Activated T-cell treated with anti-CD3 and anti-CD28 coated beads, Interleukin-2, amount 50 U/mL, for 24 hours (primary cell): ENCODE results near the gene MT1HL1.
A peak's percentile ranks its signal among the peaks of the same experiment; 100 is the strongest.

Source experiments
- DNase-seq: peaks from one replicate; pipeline ENCODE4 v3.0.0-alpha.2; 2020
- H3K27ac Mint-ChIP-seq: 2 replicates; pipeline ENCODE4 v1.8.0; 2020; ENCODE audit warnings: mild to moderate bottlenecking, mixed read lengths
- H3K27me3 Mint-ChIP-seq: 2 replicates; pipeline ENCODE4 v1.8.0; 2020; ENCODE audit warnings: mixed read lengths
- H3K36me3 Mint-ChIP-seq: 2 replicates; pipeline ENCODE4 v1.8.0; 2020; ENCODE audit warnings: low read depth, mixed read lengths
- H3K4me1 Mint-ChIP-seq: 2 replicates; pipeline ENCODE4 v1.8.0; 2020; ENCODE audit warnings: low read depth, mixed read lengths
- H3K4me3 Mint-ChIP-seq: 2 replicates; pipeline ENCODE4 v1.8.0; 2020; ENCODE audit warnings: mild to moderate bottlenecking, moderate library complexity, mixed read lengths
- H3K9me3 Mint-ChIP-seq: 2 replicates; pipeline ENCODE4 v1.8.0; 2020; ENCODE audit warnings: mixed read lengths

The MT1HL1 gene

DNA sequence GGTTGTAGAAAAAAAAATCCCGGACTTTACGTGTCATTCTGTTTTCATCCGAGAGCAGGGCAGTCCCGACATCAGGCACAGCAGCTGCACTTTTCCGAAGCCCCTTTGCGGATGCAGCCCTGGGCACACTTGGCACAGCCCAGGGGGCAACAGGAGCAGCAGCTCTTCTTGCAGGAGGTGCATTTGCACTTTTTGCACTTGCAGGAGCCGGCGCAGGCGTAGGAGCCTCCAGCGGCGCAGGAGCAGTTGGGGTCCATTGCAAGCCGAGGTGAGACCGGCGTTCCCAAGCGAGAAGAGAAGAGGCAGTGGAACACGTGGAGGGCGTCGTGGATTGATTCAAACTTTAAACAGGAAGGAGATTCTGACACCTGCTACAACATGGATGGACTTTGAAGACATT, at the start of gene MT1HL1:
Gene MT1HL1 (minus strand): TSS at position 326 of the 400 bp plus-strand sequence. CDS start 69 bp downstream, at position 257.
- no peaks in the 10 kb centered on the region for H3K27me3 Mint-ChIP-seq
- H3K9me3 Mint-ChIP-seq: no peaks in the 10 kb centered on the region
- no peak within 1 kb of the TSS for H3K4me3 Mint-ChIP-seq

DNA sequence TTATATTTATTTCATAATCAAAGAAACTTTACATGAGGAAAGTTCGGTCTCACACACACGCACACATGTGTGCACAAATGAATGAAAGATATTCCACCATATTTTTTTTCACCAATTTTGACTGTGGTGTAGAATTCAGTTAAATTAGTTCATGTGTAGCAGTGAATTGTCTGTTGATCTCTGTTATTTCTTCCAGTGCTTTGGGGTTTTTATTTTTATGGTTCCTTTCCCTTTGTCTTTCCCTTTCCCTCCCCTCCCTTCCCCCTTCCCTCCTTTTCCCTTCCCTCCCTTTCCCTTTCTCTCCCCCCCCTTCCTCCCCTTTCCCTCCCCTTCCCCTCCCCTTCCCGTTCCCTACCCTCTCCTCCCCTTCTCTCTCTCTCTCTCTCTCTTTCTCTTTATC, 46.7 kb upstream of the MT1HL1 start:
- no peak overlapping the region for H3K4me3 Mint-ChIP-seq
- H3K36me3 Mint-ChIP-seq: no peaks in the 10 kb centered on the region
- H3K27me3 Mint-ChIP-seq: peaks cover 40% of the 10 kb centered on the region
- no peak for DNase-seq
- H3K9me3 Mint-ChIP-seq: no peaks in the 10 kb centered on the region
- no peak overlapping the region for H3K27ac Mint-ChIP-seq
- no peaks in the 10 kb centered on the region for H3K4me1 Mint-ChIP-seq

More for the DNA sequence above, at the start of gene MT1HL1:
- Mint-ChIP-seq H3K4me1 (no peaks in the 10 kb centered on the region), H3K36me3 (no peaks in the 10 kb centered on the region), H3K27ac (no peak within 1 kb of the TSS)
- no peak for DNase-seq

DNA sequence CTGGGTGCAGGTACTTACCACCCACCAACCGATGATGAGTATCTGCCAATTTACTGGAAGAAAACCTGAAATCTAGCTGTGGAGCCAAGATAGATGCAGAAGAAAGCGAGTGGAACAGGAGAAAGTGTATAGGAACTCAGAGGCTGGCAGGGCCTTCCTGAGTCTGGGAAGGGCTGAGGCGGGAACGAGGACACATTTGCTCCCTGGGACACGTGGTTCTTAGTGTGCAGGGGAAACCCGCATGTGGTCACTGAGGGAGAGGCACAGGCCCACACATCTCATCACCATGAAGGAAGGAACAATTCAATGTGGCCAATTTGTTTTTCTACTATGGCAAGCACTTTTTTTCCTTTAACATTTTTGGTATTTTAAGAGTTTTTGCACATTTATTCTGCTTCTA, 45.9 kb upstream of the MT1HL1 start:
- no peaks in the 10 kb centered on the region for H3K36me3 Mint-ChIP-seq
- H3K4me1 Mint-ChIP-seq: no peaks in the 10 kb centered on the region
- no peak for DNase-seq
- H3K27me3 Mint-ChIP-seq: peaks cover 44% of the 10 kb centered on the region
- H3K4me3 Mint-ChIP-seq: no peak overlapping the region
- H3K9me3 Mint-ChIP-seq: no peaks in the 10 kb centered on the region
- no peak overlapping the region for H3K27ac Mint-ChIP-seq

DNA sequence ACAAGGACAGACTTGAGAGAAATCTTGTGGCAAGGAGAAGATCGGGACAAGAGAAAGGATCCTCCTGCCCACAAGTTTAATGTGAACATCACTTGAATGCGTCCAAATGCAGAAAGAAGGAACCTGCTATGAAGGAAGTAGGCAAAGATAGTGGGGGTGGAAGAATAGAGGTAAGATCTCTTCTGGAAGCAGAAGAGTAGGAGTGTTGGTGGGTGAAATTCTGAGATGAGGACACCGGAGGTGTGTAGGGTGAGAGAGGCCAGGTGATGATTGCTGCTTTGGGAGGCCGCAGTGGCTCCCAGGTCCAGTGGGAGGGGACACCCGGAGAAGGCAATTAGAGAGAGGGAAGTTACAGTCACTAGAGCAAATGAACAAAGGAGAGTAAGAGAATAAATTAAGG, 44.6 kb upstream of the MT1HL1 start:
- Mint-ChIP-seq H3K4me1 (no peaks in the 10 kb centered on the region), H3K4me3 (no peak overlapping the region), H3K27ac (no peak overlapping the region), H3K36me3 (no peaks in the 10 kb centered on the region), H3K27me3 (peaks cover 47% of the 10 kb centered on the region), H3K9me3 (no peaks in the 10 kb centered on the region)
- DNase-seq: no peak

DNA sequence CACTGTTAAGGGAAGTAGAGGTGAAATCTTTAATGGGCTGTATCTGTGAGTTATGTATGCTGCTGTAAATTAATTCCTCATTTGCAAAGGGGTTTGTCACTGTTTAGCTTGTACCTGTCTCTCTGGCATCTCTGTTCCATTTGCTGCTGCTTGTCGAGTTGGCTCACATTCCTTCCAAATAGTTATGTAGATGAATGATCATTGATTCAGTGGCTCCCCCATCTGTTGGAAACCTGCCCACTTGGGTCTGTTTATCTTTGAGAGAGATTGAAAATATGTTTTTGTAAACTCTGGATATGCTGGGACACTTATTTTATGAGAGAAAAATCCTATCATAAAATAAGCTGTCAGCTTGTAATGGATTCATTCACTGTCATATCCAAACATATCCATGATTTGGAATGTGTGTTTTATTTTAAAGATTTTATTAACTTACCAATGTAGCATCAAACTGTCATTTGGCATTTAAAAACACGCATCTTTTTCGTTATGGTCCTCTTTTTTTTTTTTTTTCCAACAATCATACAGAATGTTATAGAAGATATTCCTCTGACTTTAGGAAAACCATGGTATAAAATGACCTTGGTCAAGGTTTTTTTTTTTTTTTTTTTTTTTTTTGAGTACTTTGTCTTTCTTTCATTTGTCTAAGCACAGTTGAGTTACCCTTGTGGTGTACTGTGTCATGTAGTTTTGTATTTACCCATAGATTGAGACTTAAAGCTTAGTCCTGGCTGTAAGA, 41.2 kb upstream of the MT1HL1 start:
- Mint-ChIP-seq H3K9me3 (no peaks in the 10 kb centered on the region), H3K27ac (no peak overlapping the region), H3K4me3 (no peak overlapping the region), H3K4me1 (peaks cover 15% of the 10 kb centered on the region), H3K36me3 (no peaks in the 10 kb centered on the region), H3K27me3 (peaks cover 56% of the 10 kb centered on the region)
- DNase-seq: no peak

DNA sequence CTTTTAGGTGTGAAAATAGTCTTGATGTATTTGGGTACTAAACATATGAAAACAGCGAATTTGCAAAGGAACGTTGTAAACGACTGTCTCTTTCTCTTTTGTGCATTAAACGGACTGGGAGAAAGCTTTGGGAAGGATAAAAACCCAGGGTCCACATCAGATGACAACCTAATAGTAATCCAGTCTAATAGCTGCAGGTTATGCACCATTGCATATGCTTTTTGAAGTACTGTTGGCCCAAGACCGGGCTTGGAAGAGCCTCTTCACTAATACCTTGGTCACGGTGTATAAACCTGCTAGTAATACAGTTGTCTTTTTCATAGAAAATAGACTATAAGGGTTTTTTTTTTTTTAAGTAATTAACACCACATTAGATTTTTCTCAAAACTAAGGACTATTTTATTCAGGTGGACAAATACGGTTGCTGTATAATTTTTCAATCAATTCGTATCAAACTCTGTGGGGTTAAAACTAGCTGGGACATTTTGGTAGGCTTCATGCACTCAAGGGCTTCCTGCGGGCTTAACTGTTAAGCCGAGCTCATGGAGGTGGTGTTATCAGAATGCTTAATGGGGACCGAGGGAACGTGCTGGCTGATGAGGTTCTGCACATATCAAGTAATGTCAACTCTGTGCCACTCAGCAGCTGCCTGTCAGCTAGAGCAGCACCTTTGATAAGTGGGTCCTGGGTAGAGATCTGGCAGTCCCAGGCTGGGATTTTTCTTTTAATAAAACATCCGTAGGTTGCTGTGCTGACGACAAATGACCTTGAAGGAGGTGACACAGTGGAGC, 39.8 kb upstream of the MT1HL1 start:
- H3K9me3 Mint-ChIP-seq: no peaks in the 10 kb centered on the region
- H3K27me3 Mint-ChIP-seq: peaks cover 50% of the 10 kb centered on the region
- no peak overlapping the region for H3K4me3 Mint-ChIP-seq
- no peaks in the 10 kb centered on the region for H3K36me3 Mint-ChIP-seq
- peaks cover 15% of the 10 kb centered on the region for H3K4me1 Mint-ChIP-seq
- H3K27ac Mint-ChIP-seq: no peak overlapping the region
- no peak for DNase-seq

DNA sequence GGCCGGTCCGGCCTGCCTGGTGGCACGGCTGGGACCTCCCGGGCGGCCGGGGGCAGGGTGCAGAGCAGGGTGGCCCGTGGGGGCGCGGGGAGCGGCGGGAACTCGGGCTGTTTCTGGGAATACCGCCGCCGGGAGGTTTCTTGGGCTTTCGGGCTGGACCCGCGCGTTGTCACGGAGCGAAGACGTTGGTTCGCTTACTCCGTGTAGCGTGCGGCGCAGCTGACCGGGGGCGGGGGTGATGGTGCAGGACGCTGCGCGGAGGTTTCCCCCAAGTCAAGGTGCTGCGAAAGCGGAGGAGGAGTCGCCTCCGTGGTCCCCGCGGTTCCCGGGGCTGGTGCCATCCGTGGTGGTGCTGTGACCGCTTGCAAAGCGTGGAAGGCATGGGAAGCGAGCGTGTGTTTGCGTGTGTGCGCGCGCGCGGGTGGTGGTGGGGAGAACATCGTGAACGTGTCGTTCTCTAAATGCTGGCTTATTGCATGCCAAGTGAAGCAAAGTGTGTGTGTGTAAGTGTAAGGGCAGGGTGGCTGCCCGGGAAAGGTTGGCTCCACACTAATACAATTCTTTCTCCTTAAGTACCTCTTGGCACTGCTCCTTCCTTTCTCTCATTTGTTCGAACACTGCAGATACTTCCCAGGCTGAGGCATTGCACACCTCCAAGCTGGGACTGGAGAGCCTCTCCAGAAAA, 38.8 kb upstream of the MT1HL1 start:
- Mint-ChIP-seq H3K27me3 (peaks cover 60% of the 10 kb centered on the region), H3K9me3 (no peaks in the 10 kb centered on the region), H3K27ac (no peak overlapping the region), H3K4me3 (no peak overlapping the region), H3K36me3 (no peaks in the 10 kb centered on the region), H3K4me1 (peaks cover 15% of the 10 kb centered on the region)
- DNase-seq: peak; percentile 26

DNA sequence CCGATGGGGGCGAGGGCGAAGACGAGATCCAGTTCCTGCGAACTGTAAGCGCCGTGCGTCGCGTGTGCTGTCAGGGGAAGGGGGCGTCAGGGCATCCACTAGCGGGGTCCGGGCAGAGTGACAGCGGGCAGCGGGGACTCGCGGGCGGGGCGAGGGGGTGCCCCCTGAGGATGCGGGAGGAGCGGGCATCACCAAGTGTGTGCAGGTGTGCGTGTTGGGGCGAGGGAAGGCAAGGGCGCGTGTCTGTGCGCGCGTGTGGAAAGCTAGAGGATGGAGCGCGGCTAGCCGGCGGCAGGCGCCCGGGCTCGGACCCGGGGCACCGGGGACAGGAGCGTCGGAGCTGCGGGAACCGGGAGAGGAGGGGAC, 38.3 kb upstream of the MT1HL1 start:
- DNase-seq: peak; percentile 29
- Mint-ChIP-seq H3K4me3 (no peak overlapping the region), H3K27ac (no peak overlapping the region), H3K36me3 (no peaks in the 10 kb centered on the region), H3K27me3 (peaks cover 62% of the 10 kb centered on the region), H3K9me3 (no peaks in the 10 kb centered on the region), H3K4me1 (peaks cover 15% of the 10 kb centered on the region)

DNA sequence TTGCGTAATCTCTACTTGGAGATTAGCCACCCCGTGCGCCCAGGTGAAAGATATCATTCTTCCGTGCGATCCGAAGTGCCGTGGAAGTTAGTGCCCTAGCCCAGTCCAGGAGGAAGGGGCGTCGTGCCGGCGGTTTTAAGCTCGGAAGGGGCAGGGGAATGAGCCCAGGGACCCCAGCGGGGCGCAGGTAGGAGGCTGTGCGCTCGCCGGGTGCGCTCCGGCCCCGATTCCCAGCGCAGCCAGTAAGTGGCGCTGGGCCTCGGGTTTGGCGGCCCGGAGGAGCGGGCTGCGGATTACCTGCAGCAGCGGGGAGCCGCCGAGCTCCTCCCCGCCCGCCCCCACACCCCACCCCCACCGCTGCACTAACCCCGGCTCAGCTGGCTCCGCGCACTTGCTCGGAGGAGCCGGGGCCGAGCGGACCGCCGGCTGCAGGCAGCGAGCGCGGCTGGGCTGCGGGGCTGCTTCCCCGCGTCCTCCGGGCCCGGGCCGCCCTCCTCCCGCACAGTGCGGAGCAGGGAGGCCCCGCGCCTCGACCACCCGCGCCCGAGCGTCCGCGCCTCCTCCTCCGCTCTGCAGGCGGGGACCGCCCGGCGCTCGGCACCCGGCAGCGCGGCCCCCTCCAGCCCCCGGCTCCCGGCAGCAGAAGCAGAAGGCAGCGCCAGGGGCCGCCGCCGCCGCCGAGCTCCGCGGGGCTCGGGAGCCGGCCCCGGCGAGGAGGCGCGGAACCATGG, 37.7 kb upstream of the MT1HL1 start, which contains the start of gene RYR2:
Gene RYR2 (plus strand): TSS at position 390 of the 731 bp plus-strand sequence. CDS start 338 bp downstream, at position 728.
- DNase-seq: peak; percentile 33
- Mint-ChIP-seq H3K4me3 (peak within 1 kb of the TSS; percentile 35), H3K27me3 (peaks cover 62% of the 10 kb centered on the region), H3K36me3 (no peaks in the 10 kb centered on the region), H3K9me3 (no peaks in the 10 kb centered on the region), H3K4me1 (peaks cover 15% of the 10 kb centered on the region), H3K27ac (peak within 1 kb of the TSS; percentile 32)

DNA sequence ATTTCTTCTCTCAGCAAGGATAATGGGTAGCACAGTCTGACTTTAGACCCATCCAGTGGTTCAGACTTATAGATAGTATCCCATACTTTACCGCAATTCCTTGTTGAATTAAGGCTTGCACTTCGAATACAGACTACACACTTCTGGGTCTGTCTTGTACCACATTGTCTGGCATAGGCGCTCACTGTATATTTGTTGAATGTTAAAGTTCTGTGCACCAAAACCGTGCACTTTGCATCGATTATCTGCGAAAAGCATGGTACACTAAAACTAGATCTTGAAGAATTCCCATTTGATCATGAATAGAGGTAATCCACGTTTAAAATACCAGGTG, 37.2 kb upstream of the MT1HL1 start:
- no peaks in the 10 kb centered on the region for H3K36me3 Mint-ChIP-seq
- peak overlapping the region; percentile 35 for H3K4me3 Mint-ChIP-seq
- DNase-seq: no peak
- peak overlapping the region; percentile 32 for H3K27ac Mint-ChIP-seq
- no peaks in the 10 kb centered on the region for H3K9me3 Mint-ChIP-seq
- H3K4me1 Mint-ChIP-seq: peaks cover 15% of the 10 kb centered on the region
- peaks cover 62% of the 10 kb centered on the region for H3K27me3 Mint-ChIP-seq

DNA sequence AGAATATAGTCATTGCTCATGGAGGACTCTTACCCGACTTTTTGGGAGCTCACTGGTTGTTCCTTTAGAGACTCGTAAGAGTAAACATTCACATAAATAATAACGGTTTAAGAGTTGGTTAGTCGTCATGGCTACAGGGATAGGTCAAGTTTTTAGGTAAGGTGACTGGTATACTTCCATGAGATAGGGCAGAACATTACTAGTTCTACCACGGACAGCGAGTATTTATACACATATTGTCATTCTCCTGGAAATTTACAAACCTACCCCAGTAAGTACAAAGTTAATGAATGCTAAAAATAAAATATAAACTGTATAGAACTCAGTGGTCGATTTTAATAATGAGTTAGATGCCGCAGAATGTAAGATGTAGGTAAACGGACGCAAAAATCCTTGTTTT, 36.6 kb upstream of the MT1HL1 start:
- H3K4me1 Mint-ChIP-seq: peaks cover 15% of the 10 kb centered on the region
- no peak for DNase-seq
- no peak overlapping the region for H3K27ac Mint-ChIP-seq
- H3K36me3 Mint-ChIP-seq: no peaks in the 10 kb centered on the region
- no peak overlapping the region for H3K4me3 Mint-ChIP-seq
- peaks cover 57% of the 10 kb centered on the region for H3K27me3 Mint-ChIP-seq
- H3K9me3 Mint-ChIP-seq: no peaks in the 10 kb centered on the region

DNA sequence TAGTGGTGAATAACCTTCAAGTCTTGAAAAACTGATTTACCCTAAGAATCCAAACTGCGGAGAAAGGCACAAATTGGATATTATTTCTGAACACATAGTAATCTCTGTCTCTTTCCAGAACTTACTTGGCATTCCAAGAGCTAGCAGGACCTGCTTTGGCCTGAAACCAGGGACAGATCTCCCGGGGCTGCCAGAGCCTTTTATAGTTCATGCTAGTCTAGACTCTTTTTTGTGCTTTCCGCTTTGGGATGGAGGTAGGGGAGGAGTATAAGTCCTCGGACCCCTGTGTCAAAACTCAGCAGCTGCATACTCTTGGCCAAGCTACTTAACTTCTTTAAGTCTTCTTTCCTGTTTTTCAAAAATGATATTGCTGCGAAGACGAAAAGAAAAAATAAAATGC, 34.0 kb upstream of the MT1HL1 start:
- DNase-seq: no peak
- no peaks in the 10 kb centered on the region for H3K36me3 Mint-ChIP-seq
- H3K27ac Mint-ChIP-seq: no peak overlapping the region
- no peak overlapping the region for H3K4me3 Mint-ChIP-seq
- peaks cover 41% of the 10 kb centered on the region for H3K27me3 Mint-ChIP-seq
- peaks cover 10% of the 10 kb centered on the region for H3K4me1 Mint-ChIP-seq
- no peaks in the 10 kb centered on the region for H3K9me3 Mint-ChIP-seq

DNA sequence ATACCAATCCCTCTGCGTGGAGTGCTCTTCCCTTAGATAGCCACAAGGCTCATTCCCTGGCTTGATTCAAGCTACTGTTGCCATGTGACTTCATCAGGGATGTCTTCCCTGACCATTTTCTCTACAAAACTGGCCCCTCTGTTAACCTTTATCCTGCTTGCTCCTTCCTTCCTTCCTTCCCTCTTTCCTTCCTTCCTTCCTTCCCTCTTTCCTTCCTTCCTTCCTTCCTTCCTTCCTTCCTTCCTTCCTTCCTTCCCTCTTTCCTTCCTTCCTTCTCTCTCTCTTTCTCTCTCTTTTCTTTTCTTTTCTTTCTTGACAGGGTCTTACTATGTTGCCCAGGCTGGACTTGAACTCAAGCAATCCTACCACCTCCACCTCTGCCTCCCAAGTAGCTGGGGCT, 31.5 kb upstream of the MT1HL1 start:
- DNase-seq: no peak
- Mint-ChIP-seq H3K4me1 (no peaks in the 10 kb centered on the region), H3K9me3 (no peaks in the 10 kb centered on the region), H3K27me3 (peaks cover 25% of the 10 kb centered on the region), H3K27ac (no peak overlapping the region), H3K36me3 (no peaks in the 10 kb centered on the region), H3K4me3 (no peak overlapping the region)

DNA sequence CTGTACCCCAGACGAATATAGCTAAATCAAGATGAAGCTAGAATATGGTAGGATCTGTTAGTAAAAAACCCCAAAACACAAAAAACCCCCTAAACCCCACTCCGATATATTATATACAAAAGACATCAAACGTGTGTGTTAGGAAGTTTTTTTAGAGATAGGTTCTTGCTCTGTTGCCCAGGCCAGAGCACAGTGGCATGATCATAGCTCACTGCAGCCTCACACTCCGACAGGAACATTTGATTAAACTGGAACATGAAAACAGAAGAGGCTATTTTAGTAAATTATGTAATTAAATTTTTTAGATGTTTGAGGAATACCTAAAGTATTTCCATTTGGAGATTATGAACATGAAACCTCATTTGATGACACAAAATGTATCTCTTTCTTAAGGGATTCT, 29.6 kb upstream of the MT1HL1 start:
- no peak overlapping the region for H3K4me3 Mint-ChIP-seq
- H3K4me1 Mint-ChIP-seq: no peaks in the 10 kb centered on the region
- no peak overlapping the region for H3K27ac Mint-ChIP-seq
- H3K36me3 Mint-ChIP-seq: no peaks in the 10 kb centered on the region
- H3K9me3 Mint-ChIP-seq: no peaks in the 10 kb centered on the region
- no peak for DNase-seq
- peaks cover 31% of the 10 kb centered on the region for H3K27me3 Mint-ChIP-seq
